Measurements from ENCODE around the gene C1orf159.

The C1orf159 gene

GRCh38 chr1:1136547-1137230 lies 20.8 kb upstream of the C1orf159 start:
- no peak overlapping the region; the same call in 1 of the 2 replicates for H3K4me3 ChIP-seq (replicated peaks; ENCODE audit: low read depth, low read length)
- TF ChIP-seq CTCF (IDR thresholded peaks at IDR 0.05; ENCODE audit: insufficient read depth, low read length, poor library complexity, severe bottlenecking), result no peak
- DNase-seq (ENCODE audit: extremely low read depth, insufficient read length), result peak; percentile 50

DNA sequence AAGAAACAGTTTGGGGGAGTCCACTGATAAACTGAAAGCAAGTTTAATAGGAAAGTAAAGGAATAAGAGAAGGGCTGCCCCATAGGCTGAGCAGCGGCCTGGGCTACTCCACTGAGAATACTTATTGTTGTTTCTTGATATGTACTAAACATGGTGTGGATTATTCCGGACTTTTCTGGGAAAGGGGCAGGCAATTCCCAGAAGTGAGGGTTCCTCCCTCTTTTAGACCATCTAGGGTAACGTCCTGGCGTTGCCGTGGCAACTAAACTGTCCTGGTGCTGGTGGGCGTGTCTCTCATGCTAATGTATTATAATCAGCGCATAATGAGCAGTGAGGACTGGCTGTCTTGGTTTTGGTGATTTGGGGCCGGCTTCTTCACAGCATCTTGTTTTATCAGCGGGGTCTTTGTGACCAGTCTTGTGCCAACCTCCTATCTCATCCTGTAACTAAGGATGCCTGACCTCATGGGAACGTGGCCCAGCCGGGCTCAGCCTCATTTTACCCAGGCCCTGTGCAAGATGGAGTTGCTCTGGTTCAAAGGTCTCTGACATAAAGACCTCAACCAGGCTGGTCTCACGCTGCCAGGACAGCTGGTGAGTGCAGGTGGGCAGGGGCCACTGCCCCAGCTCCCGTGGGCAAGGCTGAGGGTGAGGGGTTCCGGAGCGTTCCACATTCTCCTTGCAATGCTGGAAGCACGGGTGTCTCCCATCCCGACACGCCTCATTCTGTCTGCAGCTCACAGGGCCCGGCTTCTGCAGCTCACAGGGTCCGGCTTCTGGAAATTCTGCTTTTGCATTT lies 19.6 kb upstream of the C1orf159 start:
- H3K36me3 ChIP-seq (ENCODE audit: control insufficient read depth, insufficient read depth, low read length), result no peaks in the 10 kb centered on the region
- H3K27me3 ChIP-seq (replicated peaks; ENCODE audit: control insufficient read depth, insufficient read depth, low read length), result no peaks in the 10 kb centered on the region
- TF ChIP-seq CTCF (IDR thresholded peaks at IDR 0.05; ENCODE audit: insufficient read depth, low read length, poor library complexity, severe bottlenecking), result no peak
- H3K4me3 ChIP-seq (replicated peaks; ENCODE audit: low read depth, low read length), result no peak overlapping the region
- DNase-seq (ENCODE audit: extremely low read depth, insufficient read length), result no peak

More at GRCh38 chr1:1136547-1137230, 20.8 kb upstream of the C1orf159 start:
- Histone ChIP-seq H3K36me3 (ENCODE audit: control insufficient read depth, insufficient read depth, low read length) (no peaks in the 10 kb centered on the region), H3K27me3 (replicated peaks; ENCODE audit: control insufficient read depth, insufficient read depth, low read length) (no peaks in the 10 kb centered on the region)

DNA sequence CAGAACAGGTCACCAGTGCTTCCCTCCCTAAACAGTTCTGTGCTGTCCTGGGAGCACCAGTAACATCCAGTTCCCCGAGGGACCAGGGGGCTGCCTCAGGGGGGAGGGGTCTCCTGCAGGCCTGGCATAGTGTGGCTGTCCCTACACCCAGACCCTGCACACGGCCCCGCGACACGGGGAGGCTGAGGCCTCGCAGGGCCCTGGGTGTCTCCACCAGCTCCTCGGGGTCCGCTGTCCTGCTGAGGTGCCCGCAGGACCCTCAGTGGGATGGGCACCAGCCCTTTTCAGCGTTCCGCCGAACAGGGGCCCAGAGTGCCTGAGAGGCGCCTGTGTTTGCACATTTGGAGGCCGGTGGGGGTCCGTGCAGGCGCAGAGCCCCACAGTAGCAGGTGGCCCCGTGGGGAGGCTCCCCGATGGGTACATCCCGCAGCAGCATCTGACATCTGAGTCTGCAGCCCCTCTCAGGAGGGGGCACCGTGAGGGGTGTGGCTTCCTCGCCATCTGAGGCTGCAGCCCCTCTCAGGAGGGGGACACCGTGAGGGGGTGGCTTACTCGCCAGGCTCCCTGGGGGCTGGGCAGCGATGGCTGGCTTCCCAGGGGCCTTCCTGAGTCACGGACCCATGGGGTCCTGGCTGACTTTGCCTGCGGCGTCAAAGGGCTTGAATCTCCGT lies 18.5 kb upstream of the C1orf159 start:
- no peak for TF ChIP-seq CTCF (IDR thresholded peaks at IDR 0.05; ENCODE audit: insufficient read depth, low read length, poor library complexity, severe bottlenecking)
- no peak for DNase-seq (ENCODE audit: extremely low read depth, insufficient read length)
- Histone ChIP-seq H3K36me3 (ENCODE audit: control insufficient read depth, insufficient read depth, low read length) (no peaks in the 10 kb centered on the region), H3K4me3 (replicated peaks; ENCODE audit: low read depth, low read length) (no peak overlapping the region), H3K27me3 (replicated peaks; ENCODE audit: control insufficient read depth, insufficient read depth, low read length) (no peaks in the 10 kb centered on the region)

DNA sequence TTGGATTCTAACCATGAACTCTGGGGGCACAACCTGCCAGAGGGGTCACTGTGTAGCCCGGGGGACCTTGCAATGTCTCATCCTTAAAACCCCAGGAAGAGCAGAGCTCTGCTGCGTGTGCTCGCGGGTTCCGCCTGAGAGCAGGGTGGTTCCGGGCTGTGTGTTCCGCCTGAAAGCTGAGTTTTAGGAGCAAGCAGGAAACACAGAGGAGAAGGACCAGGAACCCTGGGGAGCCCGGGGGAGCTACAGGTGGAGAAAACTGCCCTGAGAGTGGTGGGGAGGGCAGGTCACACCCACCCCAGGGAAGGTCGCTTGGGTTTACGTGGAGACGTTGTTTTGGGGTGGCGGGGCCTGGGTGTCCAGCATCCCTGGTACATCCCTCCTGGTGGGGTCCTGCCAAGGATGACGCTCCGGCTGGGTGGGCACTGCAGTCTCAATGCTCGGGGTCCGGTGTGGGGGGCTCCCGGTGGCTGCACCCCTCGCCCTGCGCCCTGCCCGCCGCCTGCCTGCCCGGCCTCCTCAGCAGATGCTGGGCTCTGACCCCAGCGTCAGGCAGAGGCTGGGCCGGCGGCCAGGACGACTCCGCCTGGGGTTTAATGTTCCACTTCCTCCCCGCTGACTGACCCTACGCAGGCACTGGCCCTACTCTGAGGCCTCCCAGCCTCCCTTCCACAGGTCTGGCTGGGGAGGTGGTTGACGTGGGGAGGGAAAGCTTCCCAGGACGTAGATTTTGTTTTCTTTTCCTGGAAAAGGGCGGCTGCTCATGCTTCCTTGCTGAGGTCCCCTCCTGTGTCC lies 17.3 kb upstream of the C1orf159 start:
- no peaks in the 10 kb centered on the region for H3K27me3 ChIP-seq (replicated peaks; ENCODE audit: control insufficient read depth, insufficient read depth, low read length)
- no peak for DNase-seq (ENCODE audit: extremely low read depth, insufficient read length)
- no peak overlapping the region for H3K4me3 ChIP-seq (replicated peaks; ENCODE audit: low read depth, low read length)
- TF ChIP-seq CTCF (IDR thresholded peaks at IDR 0.05; ENCODE audit: insufficient read depth, low read length, poor library complexity, severe bottlenecking), result no peak
- H3K36me3 ChIP-seq (ENCODE audit: control insufficient read depth, insufficient read depth, low read length), result no peaks in the 10 kb centered on the region
